ENCODE results near the gene MYBPC2.
A peak's percentile ranks its signal among the peaks of the same experiment; 100 is the strongest.
"Not testable (repeated sequence)": the region's sequence is repeated elsewhere in the genome, so short reads cannot be mapped to it uniquely, and the experiment has no call there.

The MYBPC2 gene

GRCh38 chr19:50459638-50460037 is 26.9 kb downstream of the MYBPC2 start:
- no peak for DNase-seq

DNA sequence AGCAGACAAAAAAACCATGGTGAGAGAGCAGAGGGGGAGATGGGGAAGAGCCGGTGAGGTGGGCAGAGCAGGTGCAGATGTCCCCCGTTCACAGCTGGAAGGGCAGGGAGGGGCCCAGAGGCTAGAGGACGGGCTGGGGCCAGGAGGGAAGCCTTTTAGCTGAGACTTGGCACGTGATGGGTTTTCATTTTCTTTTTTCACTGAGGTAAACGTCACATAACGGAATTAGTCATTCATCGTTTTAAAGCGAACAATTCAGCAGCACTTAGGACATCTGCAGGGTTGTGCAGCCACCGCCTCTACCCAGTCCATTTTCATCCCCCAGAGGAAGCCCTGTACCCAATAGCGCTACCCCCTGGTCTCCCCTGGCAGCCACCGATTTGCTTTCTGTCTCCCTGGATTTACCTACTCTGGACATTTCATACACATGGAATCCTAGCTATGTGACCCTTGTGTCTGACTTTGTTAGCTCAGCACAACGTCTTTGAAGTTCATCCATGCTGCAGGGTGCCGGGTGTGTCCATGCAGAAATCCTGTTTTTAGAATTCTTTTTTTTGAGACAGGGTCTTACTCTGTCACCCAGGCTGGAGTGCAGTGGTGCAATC is 27.6 kb downstream of the MYBPC2 start:
- peak in 1 of 5 experiments; percentile 70 for DNase-seq

- DNase-seq = peak in 4 of 5 experiments; percentile 16 to 74 (median 36)
These were observed 28.6 kb downstream of the MYBPC2 start for GRCh38 chr19:50461066-50461875.

GRCh38 chr19:50462970-50463369 is 30.3 kb downstream of the MYBPC2 start:
- DNase-seq = no peak

DNA sequence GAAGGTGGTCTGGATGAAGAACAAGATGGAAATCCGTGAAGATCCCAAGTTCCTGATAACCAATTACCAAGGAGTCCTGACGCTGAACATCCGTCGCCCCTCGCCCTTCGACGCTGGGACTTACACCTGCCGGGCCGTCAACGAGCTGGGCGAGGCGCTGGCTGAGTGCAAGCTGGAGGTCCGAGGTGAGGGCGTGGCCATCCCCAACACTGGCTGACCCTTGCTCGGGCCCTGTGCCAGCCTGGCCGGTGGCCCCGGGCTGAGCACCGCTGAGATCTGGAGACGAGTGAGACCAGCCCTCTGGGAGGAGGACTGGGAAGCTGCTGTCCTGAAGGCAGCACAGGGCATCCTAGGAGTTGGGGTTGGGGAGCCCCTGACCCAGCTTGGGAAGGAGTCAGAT is 31.7 kb downstream of the MYBPC2 start:
- no peak for DNase-seq

- DNase-seq = no peak
These were observed 32.3 kb downstream of the MYBPC2 start for GRCh38 chr19:50465000-50465399.

GRCh38 chr19:50465986-50466705 is 33.5 kb downstream of the MYBPC2 start:
- DNase-seq = no peak

GRCh38 chr19:50466706-50467039 is 34.0 kb downstream of the MYBPC2 start:
- no peak for DNase-seq

- no peak for DNase-seq
These were observed 34.9 kb downstream of the MYBPC2 start for GRCh38 chr19:50467566-50467965.

DNA sequence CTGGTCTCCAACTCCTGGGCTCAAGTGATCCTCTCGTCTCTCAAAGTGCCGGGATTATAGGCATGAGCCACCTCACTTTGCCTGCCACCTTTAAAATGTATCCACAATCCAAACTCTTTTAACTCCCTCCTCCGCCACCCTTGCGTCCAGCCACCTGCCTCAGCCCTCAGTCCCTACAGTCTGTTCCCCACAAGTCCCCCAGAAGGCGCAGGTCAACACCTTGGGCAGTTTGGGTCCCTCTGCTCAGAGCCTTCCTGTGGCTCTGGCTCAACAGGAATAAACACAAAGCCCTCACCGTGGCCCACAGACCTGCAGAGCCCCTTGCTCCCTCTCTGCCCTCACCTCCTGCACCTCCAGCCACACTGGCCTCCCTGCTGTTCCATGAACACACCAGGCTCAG is 36.1 kb downstream of the MYBPC2 start:
- DNase-seq = no peak

- not testable (repeated sequence) for DNase-seq
These were observed 40.6 kb downstream of the MYBPC2 start for GRCh38 chr19:50473336-50473735.

GRCh38 chr19:50475101-50475568 is 42.4 kb downstream of the MYBPC2 start:
- no peak for DNase-seq

- no peak for DNase-seq
These were observed 43.1 kb downstream of the MYBPC2 start for GRCh38 chr19:50475736-50476223.

DNA sequence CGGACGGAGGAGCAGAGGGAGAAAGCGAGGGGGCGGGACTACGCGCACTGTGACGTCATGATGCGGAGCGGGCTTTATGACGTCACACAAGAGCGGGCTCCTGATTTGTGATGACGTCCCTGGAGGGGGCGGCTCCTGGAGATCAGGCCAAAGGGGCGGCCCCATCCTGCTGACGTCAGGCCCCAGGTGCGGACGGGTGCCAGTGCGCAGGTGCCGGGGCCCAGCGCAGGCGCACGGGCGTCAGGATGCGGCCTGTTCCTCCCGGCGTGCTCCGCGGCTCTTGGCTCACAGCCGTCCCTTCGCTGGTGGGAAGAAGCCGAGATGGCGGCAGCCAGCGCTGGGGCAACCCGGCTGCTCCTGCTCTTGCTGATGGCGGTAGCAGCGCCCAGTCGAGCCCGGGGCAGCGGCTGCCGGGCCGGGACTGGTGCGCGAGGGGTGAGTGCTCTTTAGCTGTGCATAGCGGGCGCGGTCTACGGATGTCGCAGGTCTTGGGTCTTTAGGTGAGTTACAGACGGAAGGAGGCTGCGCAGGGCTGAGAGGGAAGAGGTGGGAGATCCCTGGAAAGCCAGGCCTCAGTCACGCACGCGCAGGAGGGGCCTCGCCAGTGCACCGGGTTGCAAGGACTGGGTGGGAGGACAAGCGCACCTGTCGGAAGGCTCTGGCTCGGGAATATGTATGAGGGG is 43.7 kb downstream of the MYBPC2 start, which contains the start of the genes EMC10 and GARIN5A:
Gene EMC10 (plus strand): TSS at position 284 of the 683 bp plus-strand sequence. CDS start 38 bp downstream, at position 322.
Gene GARIN5A (minus strand): TSS at position 625 of the 683 bp plus-strand sequence. CDS start 460 bp downstream, at position 165.
- DNase-seq = peak; percentile 82 to 98 (median 92)

GRCh38 chr19:50476907-50477238 is 44.2 kb downstream of the MYBPC2 start:
- DNase-seq = no peak

GRCh38 chr19:50477751-50478515 is 45.2 kb downstream of the MYBPC2 start:
- DNase-seq = no peak

- DNase-seq = no peak
These were observed 46.4 kb downstream of the MYBPC2 start for GRCh38 chr19:50478901-50479715.

DNA sequence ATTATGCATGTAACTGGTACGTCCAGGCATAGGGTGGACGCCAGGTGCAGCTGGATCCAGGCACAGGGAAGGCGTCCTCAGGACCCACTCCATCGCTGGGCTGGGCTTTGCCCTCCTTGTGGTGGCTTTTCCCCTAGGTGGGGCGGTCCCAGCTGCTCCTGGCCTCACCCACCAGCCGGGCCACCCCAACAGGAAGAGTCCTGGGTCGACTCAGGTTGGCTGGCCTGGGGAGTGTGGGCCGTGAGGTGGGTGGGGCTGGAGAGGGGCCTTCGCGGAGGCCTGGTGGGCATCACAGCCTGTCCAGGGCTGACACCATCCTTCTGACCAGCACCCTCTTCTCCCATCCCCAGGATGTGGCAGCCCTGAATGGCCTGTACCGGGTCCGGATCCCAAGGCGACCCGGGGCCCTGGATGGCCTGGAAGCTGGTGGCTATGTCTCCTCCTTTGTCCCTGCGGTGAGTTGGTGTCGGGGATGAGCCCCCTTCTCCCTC is 47.1 kb downstream of the MYBPC2 start:
- DNase-seq = no peak

DNA sequence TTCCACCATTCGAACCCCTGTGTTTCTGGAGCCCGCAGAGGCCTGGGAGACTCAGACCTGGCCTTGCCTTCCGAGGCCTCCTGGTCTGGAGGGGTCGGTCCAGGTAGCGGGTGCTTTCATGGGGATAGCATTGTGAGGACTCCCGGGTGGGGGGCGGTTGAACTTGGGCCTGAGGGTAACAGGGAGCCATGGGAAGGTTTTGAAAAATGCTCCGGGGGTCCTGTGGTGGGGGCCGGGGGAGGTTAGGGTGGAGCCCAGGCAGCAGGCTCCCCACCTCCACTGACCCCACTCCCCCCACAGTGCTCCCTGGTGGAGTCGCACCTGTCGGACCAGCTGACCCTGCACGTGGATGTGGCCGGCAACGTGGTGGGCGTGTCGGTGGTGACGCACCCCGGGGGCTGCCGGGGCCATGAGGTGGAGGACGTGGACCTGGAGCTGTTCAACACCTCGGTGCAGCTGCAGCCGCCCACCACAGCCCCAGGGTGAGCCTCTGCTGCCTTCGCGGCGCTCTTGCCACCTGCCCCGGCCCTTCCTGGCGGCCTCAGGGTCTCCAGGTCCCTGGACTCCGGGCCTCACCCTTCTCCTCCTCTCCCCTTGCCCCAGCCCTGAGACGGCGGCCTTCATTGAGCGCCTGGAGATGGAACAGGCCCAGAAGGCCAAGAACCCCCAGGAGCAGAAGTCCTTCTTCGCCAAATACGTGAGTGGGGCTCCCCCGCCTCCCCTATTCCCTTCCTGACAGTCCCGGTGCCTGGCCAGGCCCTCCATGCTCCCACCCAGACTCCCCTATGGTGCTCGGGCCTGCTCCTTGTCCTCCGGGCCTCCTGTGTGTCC is 47.8 kb downstream of the MYBPC2 start:
- DNase-seq = no peak
